Measurements from ENCODE around the gene IGFBP5.

The IGFBP5 gene

DNA sequence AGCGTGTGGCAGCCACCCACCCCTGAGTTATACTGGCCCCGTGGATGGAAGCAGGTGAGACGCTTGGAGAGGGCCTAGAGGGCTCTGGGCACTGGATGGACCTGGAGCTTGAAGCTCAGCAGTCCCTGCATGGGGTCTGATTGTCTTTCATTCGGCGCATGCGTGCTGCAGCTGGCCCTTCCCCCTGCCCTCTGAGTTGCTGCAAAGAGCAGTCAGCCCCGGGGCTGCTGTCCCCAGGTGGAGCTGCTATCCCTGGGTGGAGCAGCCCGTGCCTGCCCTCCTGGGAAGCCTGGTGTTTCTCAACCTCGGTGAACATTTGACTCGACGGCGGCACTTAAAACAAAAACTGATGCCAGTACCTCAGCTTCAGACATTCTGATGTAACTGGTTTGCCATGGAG is 29.6 kb downstream of the IGFBP5 start:
- TF ChIP-seq CTCF (IDR thresholded peaks at IDR 0.05; ENCODE audit: extremely low read depth, insufficient read depth, missing control alignments): no peak
- in situ Hi-C loops (cut with MboI; ENCODE audit: low pct_unique_long_range_greater_than_20kb, low sequenced_read_pairs, unreplicated experiment): loop anchor here (5.0 kb wide), 1 partner anchor 158 kb away; no protein-coding TSS in a partner anchor
- no peak for DNase-seq (ENCODE audit: low spot score)

- in situ Hi-C loops (cut with MboI; ENCODE audit: low pct_unique_long_range_greater_than_20kb, low sequenced_read_pairs, unreplicated experiment): loop anchor here (5.0 kb wide), 1 partner anchor 158 kb away; no protein-coding TSS in a partner anchor
- no peak for TF ChIP-seq CTCF (IDR thresholded peaks at IDR 0.05; ENCODE audit: extremely low read depth, insufficient read depth, missing control alignments)
- no peak for DNase-seq (ENCODE audit: low spot score)
Measured at GRCh38 chr2:216665242-216665641, 30.1 kb downstream of the IGFBP5 start.

- in situ Hi-C loops (cut with MboI; ENCODE audit: low pct_unique_long_range_greater_than_20kb, low sequenced_read_pairs, unreplicated experiment): loop anchor here (5.0 kb wide), 1 partner anchor 157 kb away; no protein-coding TSS in a partner anchor
- peak; percentile 53 for TF ChIP-seq CTCF (IDR thresholded peaks at IDR 0.05; ENCODE audit: extremely low read depth, insufficient read depth, missing control alignments)
Measured at GRCh38 chr2:216664593-216665034, 30.7 kb downstream of the IGFBP5 start.

GRCh38 chr2:216663846-216664245 is 31.5 kb downstream of the IGFBP5 start:
- in situ Hi-C loops (cut with MboI; ENCODE audit: low pct_unique_long_range_greater_than_20kb, low sequenced_read_pairs, unreplicated experiment): no loop called here
- no peak for TF ChIP-seq CTCF (IDR thresholded peaks at IDR 0.05; ENCODE audit: extremely low read depth, insufficient read depth, missing control alignments)
- no peak for DNase-seq (ENCODE audit: low spot score)

More at GRCh38 chr2:216664593-216665034, 30.7 kb downstream of the IGFBP5 start:
- no peak for DNase-seq (ENCODE audit: low spot score)

DNA sequence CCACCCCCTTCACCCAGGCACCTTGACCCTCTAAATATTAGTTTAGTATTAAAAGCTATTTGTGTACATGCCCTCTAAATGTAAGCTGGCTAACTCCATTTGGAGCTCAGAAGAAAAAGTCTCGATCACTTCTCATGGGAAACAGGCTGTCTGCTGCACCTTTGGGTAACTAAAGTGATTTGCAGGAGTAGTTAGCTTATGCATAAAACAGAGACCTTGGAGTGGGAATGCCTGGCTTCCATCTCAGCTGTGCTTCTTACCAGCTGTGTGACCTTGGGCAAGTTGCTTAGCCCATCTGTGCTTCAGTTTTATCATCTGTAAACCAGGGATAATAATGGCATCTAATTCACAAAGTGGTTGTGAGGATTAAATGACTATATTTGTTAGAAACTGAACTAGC is 32.2 kb downstream of the IGFBP5 start:
- no peak for TF ChIP-seq CTCF (IDR thresholded peaks at IDR 0.05; ENCODE audit: extremely low read depth, insufficient read depth, missing control alignments)
- in situ Hi-C loops (cut with MboI; ENCODE audit: low pct_unique_long_range_greater_than_20kb, low sequenced_read_pairs, unreplicated experiment): no loop called here
- no peak for DNase-seq (ENCODE audit: low spot score)

- in situ Hi-C loops (cut with MboI; ENCODE audit: low pct_unique_long_range_greater_than_20kb, low sequenced_read_pairs, unreplicated experiment): no loop called here
- no peak for TF ChIP-seq CTCF (IDR thresholded peaks at IDR 0.05; ENCODE audit: extremely low read depth, insufficient read depth, missing control alignments)
- no peak for DNase-seq (ENCODE audit: low spot score)
Measured at GRCh38 chr2:216661639-216662375, 33.5 kb downstream of the IGFBP5 start.

Measured in GM13977 (cell line).